Esophagus squamous epithelium (tissue), 4 donors: Measurements from ENCODE around the gene MYO3B.

Experiments
- CTCF ChIP-seq, 6 experiments: fragments of 450-650 bp in 4 of 6; fragments of 200-600 bp in 2 of 6; sonication (generic) in 2 of 6; IDR thresholded peaks; one replicate each; pipeline ENCODE4 v1.5.1; 2016 to 2019; ENCODE audit warnings: antibody characterized with exemption in 6 of 6, mild to moderate bottlenecking in 4 of 6, moderate library complexity in 4 of 6
- POLR2A ChIP-seq, 4 donors: fragments of 450-650 bp; IDR thresholded peaks; one replicate each; pipeline ENCODE4 v1.6.1; 2017; ENCODE audit warnings: antibody characterized with exemption in 4 of 4, mild to moderate bottlenecking in 4 of 4, moderate library complexity in 3 of 4

- TF ChIP-seq CTCF (IDR thresholded peaks at IDR 0.05) (no peak), POLR2A (IDR thresholded peaks at IDR 0.05) (no peak)
Observed at GRCh38 chr2:170243118-170243837, 65.3 kb downstream of the MYO3B start.
